NT2/D1 (cell line): ENCODE data around the gene KIF13A.

ENCODE experiments used
- SUZ12 ChIP-seq: IDR thresholded peaks from 2 replicates; pipeline ENCODE4 v1.6.1; 2011; ENCODE audit not compliant: insufficient read length, insufficient read depth; ENCODE audit errors: extremely low read depth
- YY1 ChIP-seq: IDR thresholded peaks from 2 replicates; pipeline ENCODE4 v1.6.1; 2011; ENCODE audit not compliant: insufficient read length, insufficient read depth
- ZNF274 ChIP-seq: IDR thresholded peaks from 2 replicates; pipeline ENCODE4 v1.6.1; 2011; ENCODE audit warnings: mild to moderate bottlenecking, low read depth, low read length

GRCh38 chr6:17839513-17840223 lies 147.8 kb downstream of the KIF13A start:
- TF ChIP-seq YY1 (no peak), SUZ12 (no peak), ZNF274 (no peak)
